ENCODE results near the gene SLC48A1.

The SLC48A1 gene

GRCh38 chr12:47828976-47829482 lies 56.0 kb downstream of the SLC48A1 start:
- peak; percentile 83 for DNase-seq (ENCODE audit: low spot score)

GRCh38 chr12:47829584-47829983 lies 56.5 kb downstream of the SLC48A1 start:
- DNase-seq (ENCODE audit: low spot score): no peak

All from hepatic stellate cell (primary cell).